Stomach (tissue), 4 donors: ENCODE measurements around the gene KIF21B.

Source experiments
- POLR2A ChIP-seq, 4 donors: fragments of 450-650 bp; IDR thresholded peaks; one replicate each; pipeline ENCODE4 v1.6.1; 2016; ENCODE audit warnings: antibody characterized with exemption in 4 of 4, control low read depth in 2 of 4, mild to moderate bottlenecking in 1 of 4, moderate library complexity in 1 of 4
- TF ChIP-seq, protein P1 (sequence below), 7 experiments: fragments of 450-650 bp in 4 of 7; fragments of 200-600 bp in 3 of 7; sonication (generic) in 3 of 7; IDR thresholded peaks; one replicate each; pipeline ENCODE4 v1.5.1; 2016 to 2019; ENCODE audit warnings: antibody characterized with exemption in 7 of 7, control low read depth in 2 of 7, mild to moderate bottlenecking in 1 of 7

GRCh38 chr1:201014816-201015200 is 8.7 kb downstream of the KIF21B start:
- TF ChIP-seq, protein P1, sequence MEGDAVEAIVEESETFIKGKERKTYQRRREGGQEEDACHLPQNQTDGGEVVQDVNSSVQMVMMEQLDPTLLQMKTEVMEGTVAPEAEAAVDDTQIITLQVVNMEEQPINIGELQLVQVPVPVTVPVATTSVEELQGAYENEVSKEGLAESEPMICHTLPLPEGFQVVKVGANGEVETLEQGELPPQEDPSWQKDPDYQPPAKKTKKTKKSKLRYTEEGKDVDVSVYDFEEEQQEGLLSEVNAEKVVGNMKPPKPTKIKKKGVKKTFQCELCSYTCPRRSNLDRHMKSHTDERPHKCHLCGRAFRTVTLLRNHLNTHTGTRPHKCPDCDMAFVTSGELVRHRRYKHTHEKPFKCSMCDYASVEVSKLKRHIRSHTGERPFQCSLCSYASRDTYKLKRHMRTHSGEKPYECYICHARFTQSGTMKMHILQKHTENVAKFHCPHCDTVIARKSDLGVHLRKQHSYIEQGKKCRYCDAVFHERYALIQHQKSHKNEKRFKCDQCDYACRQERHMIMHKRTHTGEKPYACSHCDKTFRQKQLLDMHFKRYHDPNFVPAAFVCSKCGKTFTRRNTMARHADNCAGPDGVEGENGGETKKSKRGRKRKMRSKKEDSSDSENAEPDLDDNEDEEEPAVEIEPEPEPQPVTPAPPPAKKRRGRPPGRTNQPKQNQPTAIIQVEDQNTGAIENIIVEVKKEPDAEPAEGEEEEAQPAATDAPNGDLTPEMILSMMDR (IDR thresholded peaks at IDR 0.05) = no peak
- no peak for TF ChIP-seq POLR2A (IDR thresholded peaks at IDR 0.05)
